ENCODE measurements around the gene TNNT1.

The TNNT1 gene

GRCh38 chr19:55106591-55106990 is 42.4 kb downstream of the TNNT1 start:
- Histone ChIP-seq H3K27ac (ENCODE audit: low read depth, low read length) (no peak overlapping the region), H3K27me3 (ENCODE audit: insufficient read depth, low read length) (no peaks in the 10 kb centered on the region), H2AFZ (ENCODE audit: low read length, unreplicated experiment) (no peak overlapping the region), H3K36me3 (ENCODE audit: insufficient read depth, low read length) (peaks cover 8% of the 10 kb centered on the region; the same call in 1 of the 2 replicates), H3K4me1 (ENCODE audit: control insufficient read depth, insufficient read depth, low read length, unreplicated experiment) (no peaks in the 10 kb centered on the region), H3K4me3 (ENCODE audit: low read depth, low read length) (no peak overlapping the region), H3K79me2 (ENCODE audit: control insufficient read depth, insufficient read depth, low read length, unreplicated experiment) (peaks cover 10% of the 10 kb centered on the region)

DNA sequence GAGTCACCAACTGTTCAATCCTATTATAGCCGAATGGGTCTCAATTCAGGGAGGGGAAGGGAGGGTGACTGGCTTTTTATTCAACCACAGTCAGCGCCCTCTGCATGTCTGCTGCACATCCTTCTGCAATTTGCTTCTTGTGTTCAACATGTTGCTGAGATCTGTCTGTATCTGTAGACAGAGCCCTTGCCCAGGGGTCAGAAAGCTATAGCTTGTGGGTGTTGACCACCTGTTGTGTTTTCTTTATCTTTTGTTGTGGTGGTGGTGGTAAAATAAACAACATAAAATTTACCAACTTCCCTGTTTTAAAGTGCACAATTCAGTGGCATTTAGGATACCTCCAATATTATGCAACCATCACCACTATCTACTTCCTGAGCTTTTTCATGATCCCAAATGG is 43.8 kb downstream of the TNNT1 start:
- no peak overlapping the region for H3K4me3 ChIP-seq (ENCODE audit: low read depth, low read length)
- no peaks in the 10 kb centered on the region for H3K27me3 ChIP-seq (ENCODE audit: insufficient read depth, low read length)
- H3K4me1 ChIP-seq (ENCODE audit: control insufficient read depth, insufficient read depth, low read length, unreplicated experiment), result no peaks in the 10 kb centered on the region
- H3K36me3 ChIP-seq (ENCODE audit: insufficient read depth, low read length), result peaks cover 8% of the 10 kb centered on the region; the same call in 1 of the 2 replicates
- H3K27ac ChIP-seq (ENCODE audit: low read depth, low read length), result no peak overlapping the region
- peaks cover 10% of the 10 kb centered on the region for H3K79me2 ChIP-seq (ENCODE audit: control insufficient read depth, insufficient read depth, low read length, unreplicated experiment)
- H2AFZ ChIP-seq (ENCODE audit: low read length, unreplicated experiment), result no peak overlapping the region

DNA sequence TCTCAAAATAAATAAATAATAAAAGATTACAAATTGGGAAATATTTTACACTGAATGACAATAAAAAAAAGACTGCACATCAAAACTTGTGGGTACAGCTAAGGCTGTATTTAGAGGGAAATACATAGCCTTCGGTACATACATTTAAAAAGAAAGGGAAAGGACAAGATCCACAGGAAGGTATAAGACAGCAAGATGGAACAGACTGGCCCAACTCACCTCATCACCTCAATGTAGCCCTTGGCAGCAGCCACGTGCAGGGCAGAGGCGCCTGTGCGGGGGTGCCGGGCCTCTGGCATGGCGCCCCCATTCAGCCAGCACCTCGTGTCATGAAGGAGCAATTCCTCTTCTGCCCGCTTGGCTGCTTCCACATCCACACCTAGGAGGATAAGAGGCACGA is 45.8 kb downstream of the TNNT1 start:
- Histone ChIP-seq H3K27me3 (ENCODE audit: insufficient read depth, low read length) (no peaks in the 10 kb centered on the region), H2AFZ (ENCODE audit: low read length, unreplicated experiment) (no peak overlapping the region), H3K4me1 (ENCODE audit: control insufficient read depth, insufficient read depth, low read length, unreplicated experiment) (no peaks in the 10 kb centered on the region), H3K4me3 (ENCODE audit: low read depth, low read length) (no peak overlapping the region), H3K36me3 (ENCODE audit: insufficient read depth, low read length) (peaks cover 8% of the 10 kb centered on the region; the same call in 1 of the 2 replicates), H3K79me2 (ENCODE audit: control insufficient read depth, insufficient read depth, low read length, unreplicated experiment) (peaks cover 10% of the 10 kb centered on the region), H3K27ac (ENCODE audit: low read depth, low read length) (no peak overlapping the region)

GRCh38 chr19:55101261-55101660 is 47.7 kb downstream of the TNNT1 start:
- no peak overlapping the region for H2AFZ ChIP-seq (ENCODE audit: low read length, unreplicated experiment)

DNA sequence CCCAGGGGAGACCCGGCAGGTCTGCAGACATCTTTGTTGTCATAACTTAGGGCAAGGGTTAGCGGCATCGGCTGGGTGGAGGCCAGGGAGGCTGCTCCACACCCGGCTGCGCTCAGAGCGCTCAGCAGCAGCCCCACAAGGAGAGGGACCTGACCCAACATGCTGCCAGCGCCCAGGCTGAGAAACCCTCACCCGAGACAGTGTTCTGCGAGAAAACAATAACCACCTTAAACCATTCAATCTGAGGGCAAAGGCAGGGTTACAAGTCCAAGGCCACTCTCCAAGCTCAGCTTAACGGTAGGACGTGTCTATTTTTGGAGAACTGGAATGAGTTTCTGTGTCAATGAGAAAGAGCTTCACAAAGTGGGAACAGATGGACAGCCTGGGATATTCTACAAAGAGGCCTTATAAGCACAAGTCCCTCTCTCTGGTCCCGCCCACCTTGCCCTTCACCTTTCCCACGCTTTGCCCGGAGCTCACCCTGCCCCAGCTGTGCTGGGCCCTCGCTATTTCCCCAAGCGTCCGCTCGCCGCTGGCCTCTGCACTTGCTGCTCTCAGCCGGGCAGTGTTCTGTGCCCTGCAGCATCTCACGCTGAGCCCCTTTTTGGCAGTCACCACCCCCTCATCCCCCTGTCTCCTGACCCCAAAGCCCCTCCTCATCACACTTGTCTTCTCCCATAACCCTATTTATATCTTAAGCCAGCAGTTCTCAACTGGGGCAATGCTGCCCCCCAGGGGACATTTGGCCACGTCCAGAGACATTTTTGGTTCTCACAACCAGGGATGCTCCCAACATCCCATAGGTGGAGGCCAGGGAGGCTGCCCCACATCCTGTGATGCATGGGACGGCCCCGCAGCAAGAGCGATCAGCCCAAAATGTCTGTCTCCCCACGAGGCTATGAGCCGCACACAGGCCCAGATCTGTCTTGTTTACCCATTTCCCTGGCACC is 49.2 kb downstream of the TNNT1 start:
- Histone ChIP-seq H3K36me3 (ENCODE audit: insufficient read depth, low read length) (peaks cover 8% of the 10 kb centered on the region; the same call in 1 of the 2 replicates), H3K27me3 (ENCODE audit: insufficient read depth, low read length) (no peaks in the 10 kb centered on the region), H2AFZ (ENCODE audit: low read length, unreplicated experiment) (no peak overlapping the region), H3K27ac (ENCODE audit: low read depth, low read length) (no peak overlapping the region), H3K4me1 (ENCODE audit: control insufficient read depth, insufficient read depth, low read length, unreplicated experiment) (no peaks in the 10 kb centered on the region), H3K4me3 (ENCODE audit: low read depth, low read length) (no peak overlapping the region), H3K79me2 (ENCODE audit: control insufficient read depth, insufficient read depth, low read length, unreplicated experiment) (no peaks in the 10 kb centered on the region)

More at GRCh38 chr19:55101261-55101660, 47.7 kb downstream of the TNNT1 start:
- Histone ChIP-seq H3K4me3 (ENCODE audit: low read depth, low read length) (no peak overlapping the region), H3K4me1 (ENCODE audit: control insufficient read depth, insufficient read depth, low read length, unreplicated experiment) (no peaks in the 10 kb centered on the region), H3K36me3 (ENCODE audit: insufficient read depth, low read length) (peaks cover 8% of the 10 kb centered on the region; the same call in 1 of the 2 replicates), H3K79me2 (ENCODE audit: control insufficient read depth, insufficient read depth, low read length, unreplicated experiment) (peaks cover 5% of the 10 kb centered on the region), H3K27me3 (ENCODE audit: insufficient read depth, low read length) (no peaks in the 10 kb centered on the region), H3K27ac (ENCODE audit: low read depth, low read length) (no peak overlapping the region)

- H3K27me3 ChIP-seq (ENCODE audit: insufficient read depth, low read length), result no peaks in the 10 kb centered on the region
- H3K4me3 ChIP-seq (ENCODE audit: low read depth, low read length), result no peak overlapping the region
- H3K4me1 ChIP-seq (ENCODE audit: control insufficient read depth, insufficient read depth, low read length, unreplicated experiment), result no peaks in the 10 kb centered on the region
- no peaks in the 10 kb centered on the region for H3K79me2 ChIP-seq (ENCODE audit: control insufficient read depth, insufficient read depth, low read length, unreplicated experiment)
- H2AFZ ChIP-seq (ENCODE audit: low read length, unreplicated experiment), result no peak overlapping the region
- H3K27ac ChIP-seq (ENCODE audit: low read depth, low read length), result no peak overlapping the region
- H3K36me3 ChIP-seq (ENCODE audit: insufficient read depth, low read length), result peaks cover 8% of the 10 kb centered on the region; the same call in 1 of the 2 replicates
These were observed 50.1 kb downstream of the TNNT1 start for GRCh38 chr19:55098716-55099556.

DNA sequence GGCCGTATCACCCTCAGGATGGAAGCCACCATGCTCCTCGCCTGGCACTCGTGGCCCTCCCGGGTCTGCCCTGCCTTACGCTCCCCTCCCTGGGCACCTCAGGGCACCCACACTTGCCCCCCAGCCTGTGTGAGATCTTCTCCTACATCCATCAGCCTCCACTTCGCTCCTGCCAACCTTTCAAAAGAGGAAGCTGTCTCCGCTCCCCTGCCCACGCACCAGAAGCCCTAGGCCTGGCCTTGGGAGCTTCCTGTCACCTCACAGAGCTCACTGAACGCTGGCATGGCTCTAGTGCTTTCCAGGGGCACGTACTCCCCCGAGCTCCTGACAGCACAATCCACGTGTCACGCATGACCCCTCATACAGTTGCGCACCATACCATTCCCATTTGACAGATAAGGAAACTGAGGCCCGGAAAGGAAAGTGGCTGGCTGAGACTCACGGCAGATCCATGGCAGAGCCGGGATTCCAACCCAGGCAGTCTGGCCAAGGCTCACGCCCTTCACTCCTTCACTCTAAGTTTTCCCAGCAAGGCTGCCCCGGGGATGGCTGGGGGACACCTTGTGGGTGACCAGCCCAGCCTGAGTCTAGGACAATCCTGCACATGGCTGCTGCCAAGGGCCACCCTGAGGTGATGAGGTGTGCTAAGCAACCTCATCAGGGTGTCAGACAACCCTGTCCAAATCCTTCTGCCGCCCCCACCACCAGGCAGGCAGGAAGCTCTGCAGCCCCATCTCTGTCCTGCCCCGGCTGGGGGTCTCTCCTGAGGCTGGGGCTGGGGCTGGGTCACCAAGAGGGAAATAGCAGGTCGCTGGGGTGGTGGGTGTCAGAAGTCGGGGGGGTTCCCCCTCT is 50.9 kb downstream of the TNNT1 start:
- Histone ChIP-seq H3K27ac (ENCODE audit: low read depth, low read length) (no peak overlapping the region), H3K79me2 (ENCODE audit: control insufficient read depth, insufficient read depth, low read length, unreplicated experiment) (no peaks in the 10 kb centered on the region), H3K4me1 (ENCODE audit: control insufficient read depth, insufficient read depth, low read length, unreplicated experiment) (no peaks in the 10 kb centered on the region), H3K36me3 (ENCODE audit: insufficient read depth, low read length) (0 out of 2 replicates have a peak, but pooled peaks cover 3% of the 10 kb centered on the region), H3K27me3 (ENCODE audit: insufficient read depth, low read length) (no peaks in the 10 kb centered on the region), H3K4me3 (ENCODE audit: low read depth, low read length) (no peak overlapping the region), H2AFZ (ENCODE audit: low read length, unreplicated experiment) (no peak overlapping the region)

DNA sequence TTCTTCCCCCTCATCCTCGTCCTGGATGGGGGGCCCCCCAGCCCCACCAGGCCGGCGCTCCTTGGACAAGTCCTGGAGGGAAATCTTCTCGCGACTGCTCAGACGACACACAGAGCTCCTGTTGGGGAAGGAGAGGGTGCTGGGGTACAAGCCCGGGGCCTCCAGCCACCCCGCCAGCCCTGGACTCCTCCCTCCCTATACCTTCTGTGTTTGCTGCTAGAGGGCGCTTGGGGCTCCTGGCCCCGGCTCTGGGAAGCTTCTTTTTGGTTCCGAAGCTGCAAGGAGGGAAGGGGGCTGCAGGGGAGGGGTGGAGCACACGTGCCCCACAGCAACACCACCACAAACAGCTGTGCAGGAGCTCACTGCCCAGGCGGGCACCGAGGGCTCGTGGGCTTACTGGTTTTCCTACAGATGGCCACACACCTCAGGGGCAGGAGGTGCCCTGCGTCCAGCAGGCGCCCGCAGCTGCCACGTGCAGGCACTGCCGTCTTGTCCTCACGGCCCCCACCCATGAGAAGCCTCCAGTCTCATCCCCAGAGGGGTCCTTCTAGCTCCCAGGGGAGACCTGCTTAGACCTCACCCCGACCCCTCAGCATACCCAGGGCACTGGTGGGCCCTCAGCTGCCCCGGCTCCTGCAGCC is 52.8 kb downstream of the TNNT1 start:
- Histone ChIP-seq H3K4me3 (ENCODE audit: low read depth, low read length) (no peak overlapping the region), H3K79me2 (ENCODE audit: control insufficient read depth, insufficient read depth, low read length, unreplicated experiment) (no peaks in the 10 kb centered on the region), H3K27me3 (ENCODE audit: insufficient read depth, low read length) (no peaks in the 10 kb centered on the region), H2AFZ (ENCODE audit: low read length, unreplicated experiment) (no peak overlapping the region), H3K4me1 (ENCODE audit: control insufficient read depth, insufficient read depth, low read length, unreplicated experiment) (no peaks in the 10 kb centered on the region), H3K27ac (ENCODE audit: low read depth, low read length) (no peak overlapping the region), H3K36me3 (ENCODE audit: insufficient read depth, low read length) (no peaks in the 10 kb centered on the region)

GRCh38 chr19:55095260-55096060 is 53.5 kb downstream of the TNNT1 start:
- Histone ChIP-seq H3K4me1 (ENCODE audit: control insufficient read depth, insufficient read depth, low read length, unreplicated experiment) (no peaks in the 10 kb centered on the region), H3K36me3 (ENCODE audit: insufficient read depth, low read length) (no peaks in the 10 kb centered on the region), H3K27ac (ENCODE audit: low read depth, low read length) (no peak overlapping the region), H2AFZ (ENCODE audit: low read length, unreplicated experiment) (no peak overlapping the region), H3K4me3 (ENCODE audit: low read depth, low read length) (no peak overlapping the region), H3K27me3 (ENCODE audit: insufficient read depth, low read length) (no peaks in the 10 kb centered on the region), H3K79me2 (ENCODE audit: control insufficient read depth, insufficient read depth, low read length, unreplicated experiment) (no peaks in the 10 kb centered on the region)

Data from ACC112 (cell line).